Measurements from ENCODE around the gene HSPA5.
A peak's percentile ranks its signal among the peaks of the same experiment; 100 is the strongest.
"Not testable (repeated sequence)": the region's sequence is repeated elsewhere in the genome, so short reads cannot be mapped to it uniquely, and the experiment has no call there.

Gene HSPA5

GRCh38 chr9:125241000-125241862, at the start of gene HSPA5:
TSS of gene HSPA5 (minus strand) at chr9:125241343. CDS start at chr9:125241126, 217 bp downstream.
- DNase-seq (ENCODE audit: low read depth): peak; percentile 99

- not testable (repeated sequence) for DNase-seq (ENCODE audit: low read depth)
Observed at GRCh38 chr9:125286935-125287433, 45.8 kb upstream of the HSPA5 start.

GRCh38 chr9:125284855-125285254, 43.7 kb upstream of the HSPA5 start:
- DNase-seq (ENCODE audit: low read depth): no peak

GRCh38 chr9:125280945-125281344, 39.8 kb upstream of the HSPA5 start:
- DNase-seq (ENCODE audit: low read depth): no peak

- no peak for DNase-seq (ENCODE audit: low read depth)
Observed at GRCh38 chr9:125277411-125277810, 36.3 kb upstream of the HSPA5 start.

GRCh38 chr9:125276771-125277170, 35.6 kb upstream of the HSPA5 start:
- DNase-seq (ENCODE audit: low read depth): no peak

- DNase-seq (ENCODE audit: low read depth): no peak
Observed at GRCh38 chr9:125272697-125273096, 31.6 kb upstream of the HSPA5 start.

- no peak for DNase-seq (ENCODE audit: low read depth)
Observed at GRCh38 chr9:125271081-125271480, 29.9 kb upstream of the HSPA5 start.

GRCh38 chr9:125269014-125269397, 27.9 kb upstream of the HSPA5 start:
- DNase-seq (ENCODE audit: low read depth): no peak

- DNase-seq (ENCODE audit: low read depth): no peak
Observed at GRCh38 chr9:125268394-125269013, 27.4 kb upstream of the HSPA5 start.

- DNase-seq (ENCODE audit: low read depth): not testable (repeated sequence)
Observed at GRCh38 chr9:125264068-125264467, 22.9 kb upstream of the HSPA5 start.

- no peak for DNase-seq (ENCODE audit: low read depth)
Observed at GRCh38 chr9:125262294-125262991, 21.3 kb upstream of the HSPA5 start.

GRCh38 chr9:125261501-125262293, 20.6 kb upstream of the HSPA5 start, which contains the start of gene GAPVD1:
TSS of gene GAPVD1 (plus strand) at chr9:125261826. CDS start at chr9:125298922, 37,096 bp downstream.
- peak; percentile 85 for DNase-seq (ENCODE audit: low read depth)

- no peak for DNase-seq (ENCODE audit: low read depth)
Observed at GRCh38 chr9:125260561-125260960, 19.4 kb upstream of the HSPA5 start.

- no peak for DNase-seq (ENCODE audit: low read depth)
Observed at GRCh38 chr9:125258832-125259534, 17.8 kb upstream of the HSPA5 start.

GRCh38 chr9:125258160-125258785, 17.1 kb upstream of the HSPA5 start:
- DNase-seq (ENCODE audit: low read depth): no peak

- DNase-seq (ENCODE audit: low read depth): no peak
Observed at GRCh38 chr9:125255781-125256391, 14.7 kb upstream of the HSPA5 start.

GRCh38 chr9:125254231-125254630, 13.1 kb upstream of the HSPA5 start:
- DNase-seq (ENCODE audit: low read depth): no peak

- no peak for DNase-seq (ENCODE audit: low read depth)
Observed at GRCh38 chr9:125246261-125246667, 5.1 kb upstream of the HSPA5 start.

- no peak for DNase-seq (ENCODE audit: low read depth)
Observed at GRCh38 chr9:125243792-125244260, 2.7 kb upstream of the HSPA5 start.
